WTC11 (cell line): Measurements from ENCODE around the gene ETV6.

ENCODE experiments used
- TF ChIP-seq, protein P1 (sequence below): fragments of 200-600 bp; IDR thresholded peaks from 2 replicates; pipeline ENCODE4 v1.8.0; 2022; ENCODE audit warnings: antibody characterized with exemption
- TF ChIP-seq, protein P2 (sequence below): sonication (generic); formaldehyde crosslinking; IDR thresholded peaks from 2 replicates; pipeline ENCODE4 v1.8.0; 2022; ENCODE audit warnings: mild to moderate bottlenecking, missing genetic modification reagents

GRCh38 chr12:11882301-11883019, 233.0 kb downstream of the ETV6 start:
- TF ChIP-seq, protein P1, sequence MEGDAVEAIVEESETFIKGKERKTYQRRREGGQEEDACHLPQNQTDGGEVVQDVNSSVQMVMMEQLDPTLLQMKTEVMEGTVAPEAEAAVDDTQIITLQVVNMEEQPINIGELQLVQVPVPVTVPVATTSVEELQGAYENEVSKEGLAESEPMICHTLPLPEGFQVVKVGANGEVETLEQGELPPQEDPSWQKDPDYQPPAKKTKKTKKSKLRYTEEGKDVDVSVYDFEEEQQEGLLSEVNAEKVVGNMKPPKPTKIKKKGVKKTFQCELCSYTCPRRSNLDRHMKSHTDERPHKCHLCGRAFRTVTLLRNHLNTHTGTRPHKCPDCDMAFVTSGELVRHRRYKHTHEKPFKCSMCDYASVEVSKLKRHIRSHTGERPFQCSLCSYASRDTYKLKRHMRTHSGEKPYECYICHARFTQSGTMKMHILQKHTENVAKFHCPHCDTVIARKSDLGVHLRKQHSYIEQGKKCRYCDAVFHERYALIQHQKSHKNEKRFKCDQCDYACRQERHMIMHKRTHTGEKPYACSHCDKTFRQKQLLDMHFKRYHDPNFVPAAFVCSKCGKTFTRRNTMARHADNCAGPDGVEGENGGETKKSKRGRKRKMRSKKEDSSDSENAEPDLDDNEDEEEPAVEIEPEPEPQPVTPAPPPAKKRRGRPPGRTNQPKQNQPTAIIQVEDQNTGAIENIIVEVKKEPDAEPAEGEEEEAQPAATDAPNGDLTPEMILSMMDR = no peak
- TF ChIP-seq, protein P2, sequence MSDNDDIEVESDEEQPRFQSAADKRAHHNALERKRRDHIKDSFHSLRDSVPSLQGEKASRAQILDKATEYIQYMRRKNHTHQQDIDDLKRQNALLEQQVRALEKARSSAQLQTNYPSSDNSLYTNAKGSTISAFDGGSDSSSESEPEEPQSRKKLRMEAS (CRISPR knock-in tag) = no peak
